GM23338 (cell line): ENCODE data around the gene SLC48A1. TPM values are rescaled to one million over a fixed set of nuclear protein-coding genes. Genes with fewer than 3 reads are reported as not detected.

Experiments used
- ATAC-seq: fragments of 200-7000 bp; cut with Tn5 transposase; 3 replicates; pipeline ENCODE4 v1.9.1; 2020
- DNase-seq: peaks from one replicate; pipeline ENCODE4 v3.0.0-alpha.2; 2015; ENCODE audit warnings: low spot score
- H2AFZ ChIP-seq: fragments of 200-600 bp; sonication (generic); 2 replicates; pipeline ENCODE4 v1.8.0; 2016; ENCODE audit warnings: antibody characterized with exemption, mild to moderate bottlenecking, moderate library complexity
- H3F3A ChIP-seq: fragments of 200-600 bp; sonication (generic); replicated peaks from 2 replicates; pipeline ENCODE4 v1.8.0; 2017; ENCODE audit warnings: antibody characterized with exemption, mixed run types, low read depth
- H3K27ac ChIP-seq: fragments of 200-600 bp; sonication (generic); 2 replicates; pipeline ENCODE4 v1.6.1; 2016; ENCODE audit warnings: low read depth
- H3K27me3 ChIP-seq: fragments of 200-600 bp; sonication (generic); 2 replicates; pipeline ENCODE4 v1.8.0; 2016; ENCODE audit warnings: mild to moderate bottlenecking, mixed run types, moderate library complexity; ENCODE audit not compliant: insufficient read depth
- H3K36me3 ChIP-seq: fragments of 200-600 bp; sonication (generic); 2 replicates; pipeline ENCODE4 v1.8.0; 2016; ENCODE audit warnings: mild to moderate bottlenecking; ENCODE audit not compliant: insufficient read depth
- H3K4me1 ChIP-seq: fragments of 200-600 bp; sonication (generic); 2 replicates; pipeline ENCODE4 v1.8.0; 2016; ENCODE audit warnings: mild to moderate bottlenecking, moderate library complexity; ENCODE audit not compliant: insufficient read depth
- H3K4me2 ChIP-seq: fragments of 200-600 bp; sonication (generic); 2 replicates; pipeline ENCODE4 v1.7.1; 2017; ENCODE audit warnings: mixed run types
- H3K4me3 ChIP-seq: fragments of 200-600 bp; sonication (generic); 2 replicates; pipeline ENCODE4 v1.6.1; 2016; ENCODE audit warnings: mixed run types
- H3K79me2 ChIP-seq: fragments of 200-600 bp; sonication (generic); replicated peaks from 2 replicates; pipeline ENCODE4 v1.8.0; 2017; ENCODE audit warnings: mild to moderate bottlenecking; ENCODE audit not compliant: insufficient read depth
- H3K9me2 ChIP-seq: fragments of 200-600 bp; sonication (generic); 2 replicates; pipeline ENCODE4 v1.8.0; 2017; ENCODE audit not compliant: insufficient read depth
- H4K20me1 ChIP-seq: fragments of 200-600 bp; sonication (generic); replicated peaks from 2 replicates; pipeline ENCODE4 v1.8.0; 2017; ENCODE audit warnings: mild to moderate bottlenecking; ENCODE audit not compliant: insufficient read depth
- H3K27ac Mint-ChIP-seq: 2 replicates; pipeline ENCODE4 v1.8.0; 2020; ENCODE audit warnings: inconsistent platforms, mild to moderate bottlenecking, moderate library complexity, mixed read lengths
- H3K27me3 Mint-ChIP-seq: 3 replicates; pipeline ENCODE4 v1.8.0; 2022; ENCODE audit warnings: low read depth, mild to moderate bottlenecking, moderate library complexity, mixed read lengths, inconsistent platforms; ENCODE audit not compliant: insufficient read depth, poor library complexity
- H3K36me3 Mint-ChIP-seq: 3 replicates; pipeline ENCODE4 v1.8.0; 2021; ENCODE audit warnings: low read depth, mild to moderate bottlenecking, inconsistent platforms, moderate library complexity, mixed read lengths
- H3K4me1 Mint-ChIP-seq: 3 replicates; pipeline ENCODE4 v1.8.0; 2020; ENCODE audit warnings: mild to moderate bottlenecking, inconsistent platforms, mixed read lengths
- H3K4me3 Mint-ChIP-seq: 3 replicates; pipeline ENCODE4 v1.8.0; 2021; ENCODE audit warnings: moderate library complexity, mild to moderate bottlenecking, inconsistent platforms, mixed read lengths
- H3K9me3 Mint-ChIP-seq: 3 replicates; pipeline ENCODE4 v1.8.0; 2020; ENCODE audit warnings: moderate library complexity, mild to moderate bottlenecking, inconsistent platforms, mixed read lengths
- CTCF ChIP-seq, 2 experiments: fragments of 200-600 bp in 1 of 2; sonication (generic) in 1 of 2; conservative IDR thresholded peaks; 2 replicates each; pipeline versions ENCODE4 v1.5.1 to v1.6.1; 2016 to 2017; ENCODE audit warnings: antibody characterized with exemption in 2 of 2, low read depth in 2 of 2, mild to moderate bottlenecking in 2 of 2, moderate library complexity in 1 of 2
- EZH2 ChIP-seq: fragments of 200-600 bp; sonication (generic); IDR thresholded peaks from one replicate; pipeline ENCODE4 v1.8.0; 2017; ENCODE audit warnings: antibody characterized with exemption, mild to moderate bottlenecking, low read depth; ENCODE audit not compliant: unreplicated experiment
- JUNB ChIP-seq: IDR thresholded peaks from one replicate; pipeline ENCODE4 v1.6.1; 2016; ENCODE audit warnings: antibody characterized with exemption; ENCODE audit not compliant: unreplicated experiment
- NANOG ChIP-seq: IDR thresholded peaks from 2 replicates; pipeline ENCODE4 v1.6.1; 2016; ENCODE audit warnings: antibody characterized with exemption, borderline replicate concordance
- POLR2AphosphoS5 ChIP-seq: IDR thresholded peaks from 2 replicates; pipeline ENCODE4 v1.6.1; 2016; ENCODE audit warnings: antibody characterized with exemption, low read depth
- STAT1 ChIP-seq: IDR thresholded peaks from one replicate; pipeline ENCODE4 v1.6.1; 2016; ENCODE audit warnings: antibody characterized with exemption; ENCODE audit not compliant: unreplicated experiment
- ZNF114 ChIP-seq: fragments of 250-450 bp; sonication (Bioruptor Pico); IDR thresholded peaks from 2 replicates; pipeline ENCODE4 v1.5.0; 2020; ENCODE audit warnings: mild to moderate bottlenecking, moderate library complexity
- ZNF331 ChIP-seq: fragments of 250-450 bp; sonication (Bioruptor Pico); IDR thresholded peaks from 2 replicates; pipeline ENCODE4 v1.5.0; 2020; ENCODE audit warnings: low read depth, mild to moderate bottlenecking, moderate library complexity
- polyA plus RNA-seq: library from polyadenylated mRNA; unstranded; fragments of >200 nt; fragmentation: Nextera tagmentation; extraction: Ambion mirVana; gene quantifications from 2 replicates; pipeline ENCODE4 v1.2.1, GENCODE V29; 2016
- total RNA-seq: library from RNA; depleted of rRNA; stranded (reverse); fragments of >200 nt; shearing (Covaris generic); gene quantifications from 2 replicates; pipeline ENCODE4 v1.2.3, GENCODE V29; 2014
- TF ChIP-seq, protein P1 (sequence below): fragments of 250-450 bp; sonication (Bioruptor Pico); IDR thresholded peaks from 2 replicates; pipeline ENCODE4 v1.5.0; 2020; ENCODE audit warnings: mild to moderate bottlenecking, moderate library complexity

SLC48A1 gene
- total and polyA plus RNA-seq, 2 experiments from 2014 or later = 5.8 to 9.0 TPM

- TF ChIP-seq, protein P1, sequence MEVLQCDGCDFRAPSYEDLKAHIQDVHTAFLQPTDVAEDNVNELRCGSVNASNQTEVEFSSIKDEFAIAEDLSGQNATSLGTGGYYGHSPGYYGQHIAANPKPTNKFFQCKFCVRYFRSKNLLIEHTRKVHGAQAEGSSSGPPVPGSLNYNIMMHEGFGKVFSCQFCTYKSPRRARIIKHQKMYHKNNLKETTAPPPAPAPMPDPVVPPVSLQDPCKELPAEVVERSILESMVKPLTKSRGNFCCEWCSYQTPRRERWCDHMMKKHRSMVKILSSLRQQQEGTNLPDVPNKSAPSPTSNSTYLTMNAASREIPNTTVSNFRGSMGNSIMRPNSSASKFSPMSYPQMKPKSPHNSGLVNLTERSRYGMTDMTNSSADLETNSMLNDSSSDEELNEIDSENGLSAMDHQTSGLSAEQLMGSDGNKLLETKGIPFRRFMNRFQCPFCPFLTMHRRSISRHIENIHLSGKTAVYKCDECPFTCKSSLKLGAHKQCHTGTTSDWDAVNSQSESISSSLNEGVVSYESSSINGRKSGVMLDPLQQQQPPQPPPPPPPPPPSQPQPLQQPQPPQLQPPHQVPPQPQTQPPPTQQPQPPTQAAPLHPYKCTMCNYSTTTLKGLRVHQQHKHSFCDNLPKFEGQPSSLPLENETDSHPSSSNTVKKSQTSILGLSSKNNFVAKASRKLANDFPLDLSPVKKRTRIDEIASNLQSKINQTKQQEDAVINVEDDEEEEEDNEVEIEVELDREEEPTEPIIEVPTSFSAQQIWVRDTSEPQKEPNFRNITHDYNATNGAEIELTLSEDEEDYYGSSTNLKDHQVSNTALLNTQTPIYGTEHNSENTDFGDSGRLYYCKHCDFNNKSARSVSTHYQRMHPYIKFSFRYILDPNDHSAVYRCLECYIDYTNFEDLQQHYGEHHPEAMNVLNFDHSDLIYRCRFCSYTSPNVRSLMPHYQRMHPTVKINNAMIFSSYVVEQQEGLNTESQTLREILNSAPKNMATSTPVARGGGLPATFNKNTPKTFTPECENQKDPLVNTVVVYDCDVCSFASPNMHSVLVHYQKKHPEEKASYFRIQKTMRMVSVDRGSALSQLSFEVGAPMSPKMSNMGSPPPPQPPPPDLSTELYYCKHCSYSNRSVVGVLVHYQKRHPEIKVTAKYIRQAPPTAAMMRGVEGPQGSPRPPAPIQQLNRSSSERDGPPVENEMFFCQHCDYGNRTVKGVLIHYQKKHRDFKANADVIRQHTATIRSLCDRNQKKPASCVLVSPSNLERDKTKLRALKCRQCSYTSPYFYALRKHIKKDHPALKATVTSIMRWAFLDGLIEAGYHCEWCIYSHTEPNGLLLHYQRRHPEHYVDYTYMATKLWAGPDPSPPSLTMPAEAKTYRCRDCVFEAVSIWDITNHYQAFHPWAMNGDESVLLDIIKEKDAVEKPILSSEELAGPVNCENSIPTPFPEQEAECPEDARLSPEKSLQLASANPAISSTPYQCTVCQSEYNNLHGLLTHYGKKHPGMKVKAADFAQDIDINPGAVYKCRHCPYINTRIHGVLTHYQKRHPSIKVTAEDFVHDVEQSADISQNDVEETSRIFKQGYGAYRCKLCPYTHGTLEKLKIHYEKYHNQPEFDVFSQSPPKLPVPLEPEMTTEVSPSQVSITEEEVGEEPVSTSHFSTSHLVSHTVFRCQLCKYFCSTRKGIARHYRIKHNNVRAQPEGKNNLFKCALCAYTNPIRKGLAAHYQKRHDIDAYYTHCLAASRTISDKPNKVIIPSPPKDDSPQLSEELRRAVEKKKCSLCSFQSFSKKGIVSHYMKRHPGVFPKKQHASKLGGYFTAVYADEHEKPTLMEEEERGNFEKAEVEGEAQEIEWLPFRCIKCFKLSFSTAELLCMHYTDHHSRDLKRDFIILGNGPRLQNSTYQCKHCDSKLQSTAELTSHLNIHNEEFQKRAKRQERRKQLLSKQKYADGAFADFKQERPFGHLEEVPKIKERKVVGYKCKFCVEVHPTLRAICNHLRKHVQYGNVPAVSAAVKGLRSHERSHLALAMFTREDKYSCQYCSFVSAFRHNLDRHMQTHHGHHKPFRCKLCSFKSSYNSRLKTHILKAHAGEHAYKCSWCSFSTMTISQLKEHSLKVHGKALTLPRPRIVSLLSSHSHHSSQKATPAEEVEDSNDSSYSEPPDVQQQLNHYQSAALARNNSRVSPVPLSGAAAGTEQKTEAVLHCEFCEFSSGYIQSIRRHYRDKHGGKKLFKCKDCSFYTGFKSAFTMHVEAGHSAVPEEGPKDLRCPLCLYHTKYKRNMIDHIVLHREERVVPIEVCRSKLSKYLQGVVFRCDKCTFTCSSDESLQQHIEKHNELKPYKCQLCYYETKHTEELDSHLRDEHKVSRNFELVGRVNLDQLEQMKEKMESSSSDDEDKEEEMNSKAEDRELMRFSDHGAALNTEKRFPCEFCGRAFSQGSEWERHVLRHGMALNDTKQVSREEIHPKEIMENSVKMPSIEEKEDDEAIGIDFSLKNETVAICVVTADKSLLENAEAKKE (CRISPR knock-in tag) = no peak
- no peak for TF ChIP-seq POLR2AphosphoS5
- TF ChIP-seq JUNB = no peak
- no peak for TF ChIP-seq ZNF114 (CRISPR knock-in tag)
- no peak for TF ChIP-seq CTCF (conservative IDR thresholded peaks at IDR 0.05; ENCODE audit: low read depth in 2 of 2)
- TF ChIP-seq EZH2 = no peak
Observed at GRCh38 chr12:47821346-47821706, 48.3 kb downstream of the SLC48A1 start (continued).

DNA sequence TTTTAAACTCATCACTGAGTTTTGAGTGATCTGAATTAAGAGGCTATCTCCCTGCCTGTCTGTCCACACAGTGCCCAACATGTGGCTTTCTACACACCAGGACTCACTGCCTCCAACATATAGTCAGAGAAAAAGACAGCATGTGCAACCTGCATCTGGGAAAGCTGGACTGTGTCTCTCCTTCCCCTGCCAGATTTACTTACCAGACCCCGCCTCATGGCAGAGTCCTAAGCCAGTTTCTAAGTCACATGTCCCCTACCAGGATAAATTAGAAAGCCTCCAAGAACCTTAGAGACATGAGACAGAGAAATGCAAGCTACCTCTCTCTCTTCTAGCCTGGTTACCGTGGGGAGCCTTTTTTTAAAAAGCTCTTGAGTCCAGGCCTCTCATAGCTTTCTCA is 49.4 kb downstream of the SLC48A1 start:
- no peak overlapping the region for H3K27ac Mint-ChIP-seq
- no peak overlapping the region; the same call in 2 of the 3 replicates for H3K4me3 Mint-ChIP-seq
- peaks cover 54% of the 10 kb centered on the region for H3K4me1 Mint-ChIP-seq
- TF ChIP-seq POLR2AphosphoS5 (no peak), ZNF331 (CRISPR knock-in tag) (no peak), STAT1 (no peak), NANOG (no peak)
- TF ChIP-seq, protein P1 (CRISPR knock-in tag) = no peak

More for the DNA sequence above, 49.4 kb downstream of the SLC48A1 start:
- Histone ChIP-seq H2AFZ (no peak overlapping the region), H3K9me2 (0 out of 2 replicates have a peak, but pooled peaks cover 3% of the 10 kb centered on the region), H3K27ac (no peak overlapping the region), H3F3A (no peaks in the 10 kb centered on the region; the same call in 1 of the 2 replicates), H4K20me1 (no peaks in the 10 kb centered on the region; the same call in 1 of the 2 replicates), H3K36me3 (no peaks in the 10 kb centered on the region), H3K4me3 (no peak overlapping the region), H3K79me2 (peaks cover 24% of the 10 kb centered on the region), H3K4me1 (peaks cover 46% of the 10 kb centered on the region), H3K4me2 (no peak overlapping the region), H3K27me3 (no peaks in the 10 kb centered on the region)
- no peaks in the 10 kb centered on the region for H3K9me3 Mint-ChIP-seq
- no peak for DNase-seq
- H3K27me3 Mint-ChIP-seq = peaks cover 18% of the 10 kb centered on the region
- ATAC-seq = no peak
- peaks cover 4% of the 10 kb centered on the region; the same call in 2 of the 3 replicates for H3K36me3 Mint-ChIP-seq
